Mesenteric fat pad (tissue), 1 donor: ENCODE measurements around the gene CCDC43. TPM values are rescaled to one million over a fixed set of nuclear protein-coding genes. Genes with fewer than 3 reads are reported as not detected.
A peak's percentile ranks its signal among the peaks of the same experiment; 100 is the strongest.

Source experiments
- DNase-seq: peaks from one replicate; pipeline ENCODE4 v3.0.0-alpha.2; 2020; ENCODE audit warnings: low spot score
- total RNA-seq: library from RNA; stranded (reverse); fragmentation: NEBNext Ultra II Directional; extraction: Animal tissue kit (Norgen Biotek cat#: 25700); gene quantifications from one replicate; pipeline ENCODE4 v1.2.1, GENCODE V29; 2021
- donor health status: DM: yes; HTN: yes; CAD: no.

Gene CCDC43
- total RNA-seq, 1 donor from 2014 or later: 16.5 TPM

GRCh38 chr17:44672479-44673093 is 17.0 kb downstream of the CCDC43 start:
- no peak for DNase-seq

GRCh38 chr17:44666006-44666405 is 23.6 kb downstream of the CCDC43 start:
- DNase-seq: no peak

- no peak for DNase-seq
Observed at GRCh38 chr17:44664867-44665266, 24.7 kb downstream of the CCDC43 start.

- DNase-seq: no peak
Observed at GRCh38 chr17:44663095-44663494, 26.5 kb downstream of the CCDC43 start.

GRCh38 chr17:44661835-44662234 is 27.7 kb downstream of the CCDC43 start:
- no peak for DNase-seq

- no peak for DNase-seq
Observed at GRCh38 chr17:44655983-44656710, 33.4 kb downstream of the CCDC43 start, which contains the start of gene MEIOC. TSS of gene MEIOC (plus strand) at chr17:44656468. CDS start at chr17:44656614, 146 bp downstream.

GRCh38 chr17:44653954-44654353 is 35.6 kb downstream of the CCDC43 start:
- no peak for DNase-seq

GRCh38 chr17:44653384-44653783 is 36.2 kb downstream of the CCDC43 start:
- no peak for DNase-seq

GRCh38 chr17:44652727-44653126 is 36.8 kb downstream of the CCDC43 start:
- no peak for DNase-seq

GRCh38 chr17:44651228-44651627 is 38.3 kb downstream of the CCDC43 start:
- no peak for DNase-seq

GRCh38 chr17:44648963-44649362 is 40.6 kb downstream of the CCDC43 start:
- DNase-seq: no peak

GRCh38 chr17:44647736-44648135 is 41.8 kb downstream of the CCDC43 start:
- DNase-seq: no peak

- DNase-seq: no peak
Observed at GRCh38 chr17:44646280-44646679, 43.3 kb downstream of the CCDC43 start.

- peak; percentile 86 for DNase-seq
Observed at GRCh38 chr17:44645341-44645740, 44.2 kb downstream of the CCDC43 start.

- DNase-seq: no peak
Observed at GRCh38 chr17:44642834-44643233, 46.7 kb downstream of the CCDC43 start.

GRCh38 chr17:44637066-44637465 is 52.5 kb downstream of the CCDC43 start:
- DNase-seq: no peak

GRCh38 chr17:44636562-44636961 is 53.0 kb downstream of the CCDC43 start:
- no peak for DNase-seq

- peak; percentile 37 for DNase-seq
Observed at GRCh38 chr17:44634401-44634800, 55.2 kb downstream of the CCDC43 start.

- peak; percentile 3 for DNase-seq
Observed at GRCh38 chr17:44633998-44634397, 55.6 kb downstream of the CCDC43 start.

- peak; percentile 35 for DNase-seq
Observed at GRCh38 chr17:44630703-44631102, 58.9 kb downstream of the CCDC43 start.

- peak; percentile 74 for DNase-seq
Observed at GRCh38 chr17:44629314-44629713, 60.3 kb downstream of the CCDC43 start.

GRCh38 chr17:44628243-44629188 is 61.1 kb downstream of the CCDC43 start:
- DNase-seq: peak; percentile 82
